Pancreas (tissue), 10 donors: ENCODE data around the gene SULT2B1. TPM values are rescaled to one million over a fixed set of nuclear protein-coding genes. Genes with fewer than 3 reads are reported as not detected.
"Not testable (repeated sequence)": the region's sequence is repeated elsewhere in the genome, so short reads cannot be mapped to it uniquely, and the experiment has no call there.

ENCODE experiments used
- ATAC-seq, 4 donors: fragments of 200-7000 bp; cut with Tn5 transposase; one replicate each; pipeline versions ENCODE4 v1.8.0 to v1.9.1; 2020; ENCODE audit warnings: mild to moderate bottlenecking in 4 of 4, moderate library complexity in 4 of 4
- DNase-seq, 6 donors: peaks; one replicate each; pipeline ENCODE4 v3.0.0-alpha.2; 2020
- FAIRE-seq: peaks from 2 replicates; lab custom pipeline; 2012; peaks lifted over from hg19 to GRCh38; lab: Jason Lieb, UNC
- H3K27ac ChIP-seq, 4 donors: fragments of 200-600 bp; sonication (generic); 1 replicate in 3 of 4; 2 replicates in 1 of 4; pipeline versions ENCODE4 v1.5.0 to v1.8.0; 2020
- H3K27me3 ChIP-seq, 4 donors: fragments of 200-600 bp; one replicate each; pipeline ENCODE4 v1.8.0; 2021
- H3K36me3 ChIP-seq, 3 donors: fragments of 200-600 bp; sonication (generic) in 1 of 3; one replicate each; pipeline versions ENCODE4 v1.5.0 to v1.8.0; 2020 to 2021
- H3K4me1 ChIP-seq, 3 donors: fragments of 200-600 bp; one replicate each; pipeline ENCODE4 v1.8.0; 2021
- H3K4me3 ChIP-seq, 4 donors: fragments of 200-600 bp; sonication (generic) in 2 of 4; one replicate each; pipeline versions ENCODE4 v1.5.0 to v1.8.0; 2020 to 2021
- H3K9me3 ChIP-seq, 4 donors: fragments of 200-600 bp; one replicate each; pipeline ENCODE4 v1.8.0; 2021
- WGBS, 2 donors: extraction: QIAGEN DNeasy Blood & Tissue Kit; methylation state at CpG; one replicate each; pipeline ENCODE4 v1.1.7; 2013; 5-methylcytosine and 5-hydroxymethylcytosine counted together
- intact Hi-C, 3 donors: fragments of 100-400 bp; cut with DNase I; formaldehyde crosslinking; loops; one replicate each; pipeline versions ENCODE4 v1.11.1 to v1.14.2; 2022
- polyA plus RNA-seq, 2 donors: library from polyadenylated mRNA; stranded (reverse); fragments of 200-250 nt; gene quantifications; one replicate each; pipeline ENCODE4 v1.2.3, GENCODE V29; 2013
- total RNA-seq, 6 donors: library from RNA; stranded (reverse); fragmentation: NEBNext Ultra II Directional in 4 of 6; extraction: Animal tissue kit (Norgen Biotek cat#: 25700) in 4 of 6; gene quantifications; one replicate each; pipeline versions ENCODE4 v1.2.1 to v1.2.4, GENCODE V29; 2021 to 2023
- TF ChIP-seq, protein P1 (sequence below), 4 donors: fragments of 200-600 bp; sonication (generic) in 3 of 4; IDR thresholded peaks; one replicate each; pipeline versions ENCODE4 v1.5.0 to v1.8.0; 2021; ENCODE audit warnings: antibody characterized with exemption in 4 of 4
- donor health status: healthy with polysubstance abuse.
- donor health status: DM: no; HTN: no; CAD: no; lungs with moderate emphysema.
- donor health status: DM: no; HTN: no; CAD: no.
- donor health status: control.
- donor health status: control.
- donor health status: Bipolar disorder and iron deficiency.
- donor health status: DM: yes; HTN: yes; CAD: no.
- donor health status: DM: no; HTN: no; CAD: no.
- donor health status: DM: no; HTN: no; CAD: no.
- donor health status: DM: yes; HTN: yes; CAD: no.

Gene SULT2B1
- total and polyA plus RNA-seq, 8 donors: 0.32 to 1.7 (median 0.62) TPM; not detected in 1

DNA sequence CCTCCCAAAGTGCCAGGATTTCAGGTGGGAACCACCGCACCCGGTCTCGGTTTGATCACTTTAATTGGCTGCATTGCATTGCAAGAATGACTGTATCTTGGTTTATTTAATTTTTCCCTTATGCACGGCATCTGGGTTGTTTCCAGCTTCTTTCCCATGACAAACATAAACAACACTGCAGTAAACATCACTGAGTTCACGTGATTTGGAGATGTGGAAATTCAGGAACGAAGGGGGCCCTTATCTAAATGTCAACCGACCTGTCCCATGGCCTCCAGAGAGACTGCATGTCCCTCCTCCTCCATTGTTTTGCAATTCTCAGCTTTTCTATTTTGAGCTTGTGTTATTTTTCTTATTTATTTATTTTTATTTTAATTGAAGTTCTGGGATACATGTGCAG is 14.4 kb upstream of the SULT2B1 start:
- TF ChIP-seq, protein P1, sequence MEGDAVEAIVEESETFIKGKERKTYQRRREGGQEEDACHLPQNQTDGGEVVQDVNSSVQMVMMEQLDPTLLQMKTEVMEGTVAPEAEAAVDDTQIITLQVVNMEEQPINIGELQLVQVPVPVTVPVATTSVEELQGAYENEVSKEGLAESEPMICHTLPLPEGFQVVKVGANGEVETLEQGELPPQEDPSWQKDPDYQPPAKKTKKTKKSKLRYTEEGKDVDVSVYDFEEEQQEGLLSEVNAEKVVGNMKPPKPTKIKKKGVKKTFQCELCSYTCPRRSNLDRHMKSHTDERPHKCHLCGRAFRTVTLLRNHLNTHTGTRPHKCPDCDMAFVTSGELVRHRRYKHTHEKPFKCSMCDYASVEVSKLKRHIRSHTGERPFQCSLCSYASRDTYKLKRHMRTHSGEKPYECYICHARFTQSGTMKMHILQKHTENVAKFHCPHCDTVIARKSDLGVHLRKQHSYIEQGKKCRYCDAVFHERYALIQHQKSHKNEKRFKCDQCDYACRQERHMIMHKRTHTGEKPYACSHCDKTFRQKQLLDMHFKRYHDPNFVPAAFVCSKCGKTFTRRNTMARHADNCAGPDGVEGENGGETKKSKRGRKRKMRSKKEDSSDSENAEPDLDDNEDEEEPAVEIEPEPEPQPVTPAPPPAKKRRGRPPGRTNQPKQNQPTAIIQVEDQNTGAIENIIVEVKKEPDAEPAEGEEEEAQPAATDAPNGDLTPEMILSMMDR (IDR thresholded peaks at IDR 0.05): no peak
- 72 to 79% methylated on average over 7 of the region's 7 CpGs for WGBS, 2 donors
- ATAC-seq (no peak), DNase-seq (no peak), FAIRE-seq (no peak)
- H3K27ac ChIP-seq: no peak overlapping the region
- H3K4me3 ChIP-seq: no peak overlapping the region
- H3K4me1 ChIP-seq: no peaks in the 10 kb centered on the region
- H3K27me3 ChIP-seq: no peaks in the 10 kb centered on the region
- no peaks in the 10 kb centered on the region for H3K9me3 ChIP-seq
- H3K36me3 ChIP-seq: no peaks in the 10 kb centered on the region
- intact Hi-C loops: no loop called here

DNA sequence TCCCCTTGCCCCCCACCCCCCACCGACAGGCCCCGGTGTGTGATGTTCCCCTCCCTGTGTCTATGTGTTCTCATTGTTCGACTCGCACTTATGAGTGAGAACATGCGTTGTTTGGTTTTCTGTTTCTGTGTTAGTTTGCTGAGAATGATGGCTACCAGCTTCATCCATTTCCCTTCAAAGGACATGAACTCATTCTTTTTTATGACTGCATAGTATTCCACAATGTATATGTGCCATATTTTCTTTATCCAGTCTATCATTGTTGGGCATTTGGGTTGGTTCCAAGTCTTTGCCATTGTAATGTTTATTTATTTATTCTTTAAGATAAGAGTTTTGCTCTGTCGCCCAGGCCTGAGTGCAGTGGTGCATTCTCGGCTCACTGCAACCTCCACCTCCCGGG is 13.9 kb upstream of the SULT2B1 start:
- H3K27me3 ChIP-seq, FAIRE-seq, H3K27ac ChIP-seq, H3K9me3 ChIP-seq, H3K4me1 ChIP-seq, ATAC-seq, DNase-seq, H3K36me3 ChIP-seq, intact Hi-C loops, H3K4me3 ChIP-seq: not testable (repeated sequence)
- WGBS, 2 donors: 82 to 84% methylated on average over 8 of the region's 8 CpGs

DNA sequence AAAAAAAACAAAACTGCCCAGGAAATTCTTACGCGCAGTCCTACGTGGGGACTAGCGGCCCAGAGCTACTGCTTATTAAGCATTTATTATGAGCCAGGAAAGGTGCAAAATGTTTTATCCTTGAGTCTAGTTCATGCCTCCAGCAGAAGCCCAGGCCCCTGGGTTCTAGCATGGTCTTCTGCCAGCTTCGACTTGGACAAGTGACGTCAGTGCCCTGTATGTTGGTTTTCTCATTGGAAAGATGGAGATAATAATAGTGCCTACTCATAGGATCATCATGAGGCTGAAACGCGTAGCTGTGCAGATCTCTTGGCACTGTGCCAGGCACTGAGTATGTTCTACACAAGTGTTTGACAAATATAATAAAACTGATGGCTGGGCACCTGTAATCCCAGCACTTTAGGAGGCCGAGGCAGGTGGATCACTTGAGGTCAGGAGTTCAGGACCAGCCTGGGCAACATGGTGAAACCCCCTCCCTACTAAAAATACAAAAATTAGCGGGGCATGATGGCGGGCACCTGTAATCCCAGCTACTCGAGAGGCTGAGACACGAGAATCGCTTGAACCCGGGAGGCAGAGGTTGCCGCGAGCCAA is 12.4 kb upstream of the SULT2B1 start:
- no peaks in the 10 kb centered on the region for H3K27me3 ChIP-seq
- no peak overlapping the region for H3K27ac ChIP-seq
- DNase-seq (no peak), FAIRE-seq (no peak), ATAC-seq (no peak)
- no peaks in the 10 kb centered on the region for H3K9me3 ChIP-seq
- intact Hi-C loops: no loop called here
- no peaks in the 10 kb centered on the region for H3K36me3 ChIP-seq
- TF ChIP-seq, protein P1 (IDR thresholded peaks at IDR 0.05): no peak
- 61 to 70% methylated on average over 17 of the region's 17 CpGs for WGBS, 2 donors
- H3K4me1 ChIP-seq: no peaks in the 10 kb centered on the region
- H3K4me3 ChIP-seq: no peak overlapping the region

DNA sequence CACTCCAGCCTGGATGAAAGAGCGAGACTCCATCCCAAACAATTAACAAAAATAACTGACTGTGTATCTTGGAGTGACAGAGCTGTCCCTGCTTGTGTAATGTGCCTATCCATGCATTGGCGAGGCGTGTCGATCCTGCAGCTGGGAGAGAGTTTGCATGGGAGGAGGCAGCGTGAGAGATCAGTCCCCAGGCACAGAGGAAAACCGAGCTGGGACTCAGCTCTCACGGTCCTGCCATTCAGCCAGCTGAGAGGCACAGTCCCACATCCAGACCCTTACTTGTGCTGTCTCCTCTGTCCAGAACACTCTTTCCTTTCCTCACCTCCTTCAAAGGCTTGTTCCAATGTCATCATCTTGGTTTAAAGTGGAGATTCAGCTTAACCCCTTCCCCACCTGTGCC is 11.9 kb upstream of the SULT2B1 start:
- WGBS, 2 donors: 47 to 66% methylated on average over 7 of the region's 7 CpGs
- no peaks in the 10 kb centered on the region for H3K27me3 ChIP-seq
- no peak overlapping the region for H3K4me3 ChIP-seq
- no peak for FAIRE-seq
- TF ChIP-seq, protein P1 (IDR thresholded peaks at IDR 0.05): no peak
- no peaks in the 10 kb centered on the region for H3K4me1 ChIP-seq
- H3K27ac ChIP-seq: no peak overlapping the region
- intact Hi-C loops: no loop called here
- ATAC-seq: no peak
- no peaks in the 10 kb centered on the region for H3K9me3 ChIP-seq
- H3K36me3 ChIP-seq: no peaks in the 10 kb centered on the region
- peak in 1 of 6 donors; percentile 3 for DNase-seq

DNA sequence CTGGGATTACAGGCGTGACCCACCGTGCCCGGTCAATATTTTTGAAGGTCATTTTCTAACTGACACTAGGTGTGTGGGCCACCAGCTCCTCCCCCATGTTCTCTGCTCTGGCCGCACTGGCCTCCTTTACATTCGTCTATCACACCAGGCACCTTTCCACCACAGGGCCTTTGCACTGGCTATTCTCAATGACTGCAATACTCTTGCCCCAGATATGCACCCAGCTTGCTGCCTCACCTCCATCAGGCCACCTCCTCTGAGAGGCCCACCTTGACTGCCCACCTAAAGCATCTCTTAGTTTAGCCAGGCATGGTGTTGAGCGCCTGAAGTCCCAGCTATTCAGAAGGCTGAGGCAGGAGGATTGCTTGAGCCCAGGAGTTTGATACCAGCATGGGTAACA is 10.2 kb upstream of the SULT2B1 start:
- WGBS, 2 donors: 71 to 86% methylated on average over 6 of the region's 6 CpGs
- ATAC-seq (no peak), DNase-seq (peak in 1 of 6 donors; percentile 6), FAIRE-seq (no peak)
- intact Hi-C loops: no loop called here
- Histone ChIP-seq H3K36me3 (no peaks in the 10 kb centered on the region), H3K9me3 (no peaks in the 10 kb centered on the region), H3K4me3 (no peak overlapping the region), H3K27me3 (no peaks in the 10 kb centered on the region), H3K27ac (no peak overlapping the region), H3K4me1 (no peaks in the 10 kb centered on the region)
- TF ChIP-seq, protein P1 (IDR thresholded peaks at IDR 0.05): no peak
